Measurements from ENCODE around the gene CCL4L2. TPM values are rescaled to one million over a fixed set of nuclear protein-coding genes. Genes with fewer than 3 reads are reported as not detected.
"Not testable (repeated sequence)": the region's sequence is repeated elsewhere in the genome, so short reads cannot be mapped to it uniquely, and the experiment has no call there.

CCL4L2 gene
- polyA plus RNA-seq (ENCODE audit: insufficient read length in 12 of 12): 1 to 10 TPM in 9 of 12 donors, under 1 TPM in 1, not detected in 2; 0.95 to 7.9 (median 2.3) TPM
- long read RNA-seq, donor 1, partial matches to known transcripts: 0 of 1 reads
- long read RNA-seq, donor 1, other reads (novel, unspliced or antisense): 0 of 1 reads
- long read RNA-seq, donor 2: 0 reads
- long read RNA-seq, donor 3: 0 reads
- long read RNA-seq, donor 4: 0 reads
- long read RNA-seq, donor 5, partial matches to known transcripts: 0 of 2 reads
- long read RNA-seq, donor 5, other reads (novel, unspliced or antisense): 0 of 2 reads
- long read RNA-seq, donor 6: 0 reads
- long read RNA-seq, donor 7: 0 reads
- long read RNA-seq, donor 8, partial matches to known transcripts: 0 of 1 reads
- long read RNA-seq, donor 8, other reads (novel, unspliced or antisense): 0 of 1 reads
- long read RNA-seq, donor 9: 0 reads
- long read RNA-seq, donor 10: 0 reads
- long read RNA-seq, donor 11: 0 reads

DNA sequence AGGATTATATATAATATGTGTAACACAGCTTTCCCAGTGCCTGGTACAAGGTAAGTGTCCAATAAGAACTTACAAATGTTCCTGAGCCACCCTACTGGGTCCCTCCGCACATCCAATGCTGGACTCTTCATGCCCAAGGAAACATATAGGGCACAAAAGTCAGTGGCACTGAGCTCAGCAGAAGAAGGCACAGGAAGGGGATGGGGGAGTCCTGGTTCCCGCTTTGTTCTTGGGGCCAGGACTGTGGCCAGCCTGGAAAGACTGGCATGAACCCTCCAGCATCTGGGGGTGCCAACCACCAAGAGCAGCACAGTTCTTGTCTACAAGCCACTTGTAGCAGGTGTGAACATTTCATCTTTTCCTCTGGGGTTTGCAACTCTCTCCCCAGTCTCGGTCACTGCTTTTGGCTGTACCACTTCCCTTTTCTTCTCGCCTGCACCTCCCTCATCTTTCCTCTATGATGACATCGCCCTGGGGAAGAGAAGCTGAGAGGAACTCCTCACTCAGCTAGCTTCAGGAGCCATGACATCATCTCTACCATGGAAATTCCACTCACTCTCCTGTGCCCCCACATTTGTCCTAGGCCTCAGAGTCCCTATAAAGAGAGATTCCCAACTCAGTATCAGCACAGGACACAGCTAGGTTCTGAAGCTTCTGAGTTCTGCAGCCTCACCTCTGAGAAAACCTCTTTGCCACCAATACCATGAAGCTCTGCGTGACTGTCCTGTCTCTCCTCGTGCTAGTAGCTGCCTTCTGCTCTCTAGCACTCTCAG is at the start of gene CCL4L2:
TSS of gene CCL4L2 (plus strand) at position 625 of the 773 bp plus-strand sequence.
- not testable (repeated sequence) for DNase-seq

DNA sequence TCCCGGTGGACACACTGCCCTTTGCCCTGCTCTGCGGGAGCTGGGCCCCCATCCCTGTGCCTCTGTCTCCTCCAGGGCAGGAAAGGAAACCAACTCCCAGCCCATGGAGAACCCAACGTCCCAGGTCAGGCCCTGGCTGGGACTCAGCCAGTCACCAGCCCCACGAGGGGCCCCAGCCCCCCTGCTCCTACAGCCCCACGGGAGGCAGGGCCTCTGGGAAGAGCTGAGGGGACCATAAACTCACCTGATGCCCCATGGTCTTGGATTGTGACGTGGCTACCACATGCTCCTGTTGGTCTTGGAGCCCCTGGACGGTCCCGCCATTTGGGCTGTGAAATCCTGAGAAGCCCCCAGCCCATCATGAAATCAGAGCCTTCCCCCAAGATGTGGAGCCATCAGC is 42.0 kb upstream of the CCL4L2 start:
- not testable (repeated sequence) for DNase-seq

DNA sequence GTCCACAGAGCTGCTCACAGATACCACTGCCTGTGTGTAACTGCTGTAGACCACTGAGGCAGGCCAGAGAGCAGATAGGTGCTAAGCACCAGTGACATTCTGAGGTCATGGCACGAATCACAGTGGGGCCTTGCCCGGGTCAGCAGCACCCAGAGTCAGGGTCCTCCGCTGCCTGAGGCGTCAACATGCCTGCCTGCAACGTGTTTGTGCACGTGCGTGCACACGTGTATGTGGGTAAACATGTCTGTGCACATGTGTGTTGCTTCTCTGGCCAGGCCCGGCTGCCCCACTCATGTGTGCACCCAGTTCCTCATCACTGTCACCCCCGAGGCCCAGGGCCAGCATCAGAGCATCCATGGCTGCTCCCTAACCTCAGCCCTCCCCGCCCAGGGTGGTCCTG is 34.3 kb upstream of the CCL4L2 start, which contains the start of gene TBC1D3B:
TSS of gene TBC1D3B (minus strand) at position 101 of the 400 bp plus-strand sequence. CDS start 1,586 bp downstream, outside the sequence.
- DNase-seq: not testable (repeated sequence)

DNA sequence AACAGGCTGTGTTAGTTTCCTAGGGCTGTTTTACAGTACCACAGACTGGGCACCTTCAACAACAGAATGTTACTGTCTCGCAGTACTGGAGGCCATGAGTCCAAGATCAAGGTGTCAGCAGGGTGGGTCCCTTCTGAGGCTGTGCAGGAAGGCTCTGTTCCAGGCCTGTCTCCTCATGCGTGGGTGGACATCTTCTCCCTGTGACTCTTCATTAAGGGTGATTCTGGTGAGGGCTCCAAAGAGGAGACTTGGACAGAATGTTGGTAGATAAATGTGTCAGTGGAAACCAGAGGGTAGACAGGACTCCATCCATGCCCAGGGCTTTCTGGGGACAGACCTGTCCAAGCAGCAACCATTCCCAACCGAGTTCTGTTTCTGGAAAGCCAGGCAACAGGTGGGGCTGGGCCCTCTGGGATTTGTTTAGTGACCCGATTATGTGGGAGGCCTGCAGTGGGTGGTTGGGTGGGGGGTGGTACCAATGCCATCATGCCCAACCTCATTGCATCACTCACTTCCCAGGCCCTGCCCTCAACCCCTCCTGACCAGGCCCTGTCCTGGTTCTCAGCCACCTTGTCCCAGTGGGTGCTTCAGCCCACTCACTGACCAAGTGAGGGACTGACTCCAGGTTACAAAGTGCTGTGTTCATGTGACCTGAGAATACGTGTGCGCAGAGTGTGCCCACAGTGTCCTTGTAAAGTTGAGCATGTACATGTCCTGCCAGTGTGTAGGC is 29.3 kb upstream of the CCL4L2 start:
- DNase-seq: not testable (repeated sequence)

DNA sequence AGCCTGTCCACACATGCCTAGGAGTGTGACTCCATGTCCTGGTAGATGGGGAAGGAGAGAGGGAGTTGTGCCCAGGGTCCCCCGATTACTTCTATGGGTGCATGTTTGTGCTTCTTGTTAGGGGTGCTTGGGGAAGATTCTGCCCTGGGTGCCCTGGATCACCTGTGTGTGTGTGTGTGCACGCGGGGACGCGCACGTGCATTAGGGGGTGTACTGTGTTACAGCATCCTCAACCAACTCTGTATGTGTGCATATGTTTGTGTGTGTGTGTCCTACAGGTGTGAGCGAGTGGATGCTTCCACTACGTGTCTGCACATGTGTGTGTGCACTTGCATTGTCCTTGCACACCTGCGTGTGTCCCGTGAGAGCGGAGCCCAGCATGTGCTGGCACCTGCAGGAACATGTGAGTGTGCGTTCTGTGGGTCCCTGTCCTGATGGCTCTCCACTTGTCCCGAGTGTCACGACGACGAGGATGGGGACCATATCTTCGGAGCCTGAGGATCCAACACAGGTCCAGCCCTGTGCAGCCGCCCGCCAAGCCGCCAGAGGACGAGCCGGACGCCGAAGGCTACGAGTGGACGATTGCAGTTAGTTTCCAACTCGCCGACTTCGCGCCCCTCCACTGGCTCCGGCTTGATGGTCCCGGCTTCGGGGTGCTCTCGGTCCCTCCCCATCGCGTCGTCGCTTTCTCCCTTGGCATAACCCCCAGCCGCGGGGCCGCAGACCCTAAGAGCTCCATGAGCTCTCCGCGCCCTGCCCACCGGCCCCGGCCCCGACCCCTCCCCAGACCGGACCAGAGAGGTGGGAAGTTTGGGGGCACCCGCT is 28.5 kb upstream of the CCL4L2 start:
- DNase-seq: no peak

DNA sequence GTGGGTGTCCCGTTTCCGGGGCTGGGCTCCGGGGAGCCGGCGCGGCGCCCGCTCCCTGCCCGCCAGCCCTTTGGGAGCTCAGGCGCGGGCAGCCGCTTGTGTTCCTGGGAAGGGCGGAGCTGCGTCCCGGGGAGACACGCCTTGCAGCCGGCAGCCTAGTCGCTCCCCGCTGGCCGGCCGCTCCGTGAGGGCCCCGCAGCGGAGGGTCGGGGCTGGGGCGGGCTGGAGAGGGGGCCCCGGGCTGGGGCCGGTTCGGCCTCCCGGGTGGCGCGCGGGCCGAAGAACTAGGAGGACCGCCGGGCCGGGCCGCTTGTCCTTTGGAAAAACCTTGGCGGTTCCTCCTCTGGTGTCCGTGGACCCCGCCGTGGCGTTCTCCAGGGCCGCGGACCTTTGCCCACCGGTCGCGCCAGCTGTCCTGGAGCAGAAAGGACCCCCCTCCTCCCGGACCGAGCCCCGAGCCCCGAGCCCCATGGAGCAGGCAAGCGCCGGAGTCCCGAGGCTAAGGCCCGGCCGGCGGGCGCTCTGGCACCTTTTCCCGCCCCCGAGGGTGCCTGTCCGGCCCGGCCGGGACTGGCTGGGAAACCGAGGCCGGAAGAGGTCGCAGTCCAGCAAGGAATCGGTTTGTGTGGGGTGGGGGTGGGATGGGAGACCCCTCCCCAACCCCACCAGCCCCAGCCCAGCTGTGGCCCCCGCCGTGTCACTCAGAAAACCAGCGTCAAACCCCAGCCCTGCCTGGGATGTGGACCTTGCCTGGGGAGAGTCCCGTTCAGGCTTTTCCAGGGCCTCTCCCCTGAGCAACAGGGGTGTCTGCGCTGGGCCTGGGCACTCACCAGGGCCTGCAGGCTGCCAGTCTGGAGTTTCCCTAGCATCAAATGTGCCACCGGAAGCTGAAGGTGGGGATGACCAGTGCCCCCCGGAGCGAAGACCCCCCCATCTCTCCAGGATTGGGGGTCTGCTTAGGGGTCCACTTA is 27.6 kb upstream of the CCL4L2 start:
- DNase-seq: no peak

DNA sequence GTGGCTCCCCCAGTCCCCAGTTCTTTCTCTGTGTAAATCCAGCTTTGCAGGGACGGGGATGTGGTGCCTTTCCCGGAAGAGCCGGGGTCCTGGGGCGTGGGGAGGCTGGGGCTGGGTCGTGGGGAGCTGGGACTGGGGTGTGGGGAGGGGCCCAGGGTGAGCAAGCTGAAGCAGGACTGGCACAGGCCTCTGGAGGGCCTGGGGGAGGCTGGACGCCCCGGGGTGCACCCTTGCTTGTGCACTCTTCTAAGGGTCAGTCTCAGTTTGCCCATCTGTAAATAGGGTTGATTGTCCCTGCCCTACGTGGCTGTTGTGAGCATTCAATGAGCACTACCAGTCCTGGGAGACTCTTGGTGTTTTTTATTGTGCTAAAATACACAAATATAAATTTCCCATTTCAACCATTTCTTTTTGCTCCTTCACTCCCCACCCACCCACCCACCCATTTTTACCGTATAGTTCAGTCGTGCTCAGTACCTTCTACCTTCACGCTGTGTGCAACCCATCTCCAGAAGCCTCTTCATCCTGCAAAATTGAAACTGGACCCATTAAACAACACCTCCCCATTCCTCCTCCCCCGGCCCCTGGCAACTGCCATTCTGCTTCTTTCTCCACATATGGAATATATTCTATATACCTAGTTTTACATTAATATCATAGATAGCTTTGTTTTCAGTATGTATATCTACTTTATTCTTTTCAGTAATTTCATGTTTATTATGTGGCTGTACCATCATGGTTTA is 26.7 kb upstream of the CCL4L2 start:
- no peak for DNase-seq

DNA sequence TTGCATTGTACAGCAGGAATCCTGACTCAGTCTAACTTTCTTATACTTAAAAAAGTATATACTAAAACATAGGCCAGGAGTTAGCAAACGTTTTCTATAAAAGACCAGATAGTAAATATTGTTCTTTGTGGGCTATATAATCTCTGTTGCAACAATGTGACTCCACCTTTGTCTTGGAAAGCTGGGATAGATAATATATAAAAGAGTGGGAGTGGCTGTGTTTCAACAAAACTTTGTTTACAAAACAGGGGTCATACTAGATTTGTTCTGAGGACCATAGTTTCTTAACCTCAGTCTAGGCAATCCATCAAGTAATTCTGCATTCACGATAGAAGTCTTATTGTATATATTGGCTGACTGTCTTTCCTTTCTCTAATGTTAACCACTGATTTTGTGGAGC is 25.4 kb upstream of the CCL4L2 start:
- DNase-seq: no peak

DNA sequence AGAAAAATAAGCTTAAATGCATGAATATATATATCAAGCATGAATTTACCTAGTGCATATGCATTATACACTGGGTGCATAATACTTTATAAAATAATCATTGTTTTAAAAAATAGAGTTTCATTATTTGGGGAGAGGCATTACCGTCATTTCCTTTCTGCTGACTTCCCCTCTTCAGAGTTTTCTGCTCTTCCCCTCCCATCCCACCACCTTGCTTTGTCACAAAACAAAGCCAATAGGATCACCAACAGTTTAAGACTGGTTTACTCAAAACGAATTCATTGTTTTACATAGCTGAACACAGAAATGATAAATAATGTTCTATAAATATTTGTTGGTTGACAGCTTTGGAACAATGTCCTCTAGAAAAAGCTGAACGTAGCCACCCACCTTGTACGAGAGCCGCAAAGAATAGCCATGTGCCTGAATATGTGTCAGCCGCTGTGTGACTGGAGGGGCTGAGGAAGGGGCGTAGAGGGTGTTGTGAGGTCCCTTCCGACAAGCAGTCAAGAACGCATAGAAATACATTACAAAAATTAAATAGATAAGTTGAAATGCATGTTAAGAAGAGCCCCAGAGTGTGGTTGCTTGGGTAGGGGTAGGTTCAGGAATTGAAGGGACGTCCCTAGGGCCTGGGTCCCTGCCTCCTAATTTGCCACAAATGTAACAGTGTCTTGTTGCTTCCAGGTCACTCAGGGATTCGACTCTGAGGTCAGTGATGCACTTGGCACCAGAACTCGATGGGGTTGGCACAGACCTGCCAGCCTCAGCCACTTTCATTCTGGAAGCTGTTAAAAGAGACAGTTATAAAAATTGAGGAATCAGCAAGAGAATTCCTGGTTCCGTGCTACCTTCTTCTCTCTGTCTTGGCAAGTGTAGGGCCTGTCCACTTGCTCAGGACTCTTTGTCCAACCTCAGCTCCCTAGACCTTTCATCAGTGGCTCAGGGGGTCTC is 23.8 kb upstream of the CCL4L2 start:
- not testable (repeated sequence) for DNase-seq

DNA sequence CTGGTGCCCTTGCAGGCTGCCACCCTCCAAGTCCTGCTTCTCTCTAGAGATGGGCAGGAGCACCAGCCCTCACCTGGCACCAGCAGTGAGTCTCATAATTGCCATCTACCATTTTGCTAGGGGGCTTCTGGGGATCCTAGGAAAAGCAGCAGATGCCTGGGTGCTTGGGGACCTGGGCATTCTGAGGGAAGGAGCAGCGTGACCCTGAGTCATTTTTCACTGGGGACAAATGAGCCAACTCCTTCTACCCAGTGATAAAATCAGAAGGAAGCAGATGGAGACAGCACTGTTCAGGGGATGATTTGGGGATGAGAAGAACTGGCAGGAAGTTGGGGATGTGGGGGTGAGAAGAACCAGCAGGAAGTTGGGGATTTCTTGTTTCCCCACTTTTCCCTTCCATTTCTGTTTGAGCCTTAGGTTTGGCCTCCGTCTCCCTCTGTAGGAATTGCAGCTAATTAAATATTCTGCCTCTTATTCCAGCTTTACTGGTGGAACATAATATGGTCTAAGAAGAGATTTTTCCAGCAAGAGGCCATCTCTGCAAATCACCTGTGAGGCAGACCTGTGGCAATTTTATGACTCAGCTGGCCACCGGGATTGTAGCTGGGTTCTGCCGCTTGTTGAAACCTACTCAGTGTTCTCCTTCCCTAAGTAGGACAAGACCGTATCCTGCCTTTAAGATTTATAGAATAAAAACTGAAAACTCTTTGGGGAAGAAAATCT is 22.8 kb upstream of the CCL4L2 start:
- DNase-seq: not testable (repeated sequence)

DNA sequence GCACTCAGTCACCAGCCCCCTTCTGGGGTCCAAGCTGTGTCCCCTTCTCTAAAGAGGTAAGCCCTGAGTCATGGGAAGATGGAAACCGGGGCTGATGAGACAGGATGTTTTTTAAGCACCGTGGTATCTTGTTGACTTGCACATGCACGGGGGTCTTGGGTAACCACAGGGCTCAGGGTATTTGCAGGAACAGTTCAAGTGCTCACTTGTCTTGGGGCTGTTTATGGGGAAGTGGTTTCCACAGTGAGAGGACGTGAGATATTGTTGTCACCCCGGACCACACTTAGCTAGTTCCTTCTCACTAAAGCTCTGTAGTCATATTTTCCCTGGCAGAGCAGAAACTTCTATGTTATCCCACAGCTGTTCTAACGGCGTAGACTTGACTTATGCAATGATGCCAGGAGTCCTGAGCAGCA is 22.0 kb upstream of the CCL4L2 start:
- no peak for DNase-seq

DNA sequence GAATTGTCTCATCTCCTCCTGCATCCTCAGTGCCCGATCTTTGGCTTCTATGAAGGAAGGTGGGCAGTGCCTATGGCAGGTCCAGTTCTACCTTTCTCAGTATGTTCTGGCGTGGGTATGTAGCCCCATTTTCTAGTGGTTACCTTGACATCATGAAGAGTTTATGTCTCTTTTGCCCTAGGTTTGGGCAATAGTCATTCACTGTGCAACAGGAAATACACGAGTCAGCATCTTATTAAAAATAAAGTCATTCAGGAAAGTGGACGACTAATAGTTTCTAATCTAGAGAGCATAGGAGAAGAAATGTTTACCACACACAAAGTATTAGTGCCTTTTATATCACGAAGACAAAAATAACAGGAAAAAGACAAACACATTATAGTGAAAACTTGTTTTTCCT is 20.9 kb upstream of the CCL4L2 start:
- not testable (repeated sequence) for DNase-seq

DNA sequence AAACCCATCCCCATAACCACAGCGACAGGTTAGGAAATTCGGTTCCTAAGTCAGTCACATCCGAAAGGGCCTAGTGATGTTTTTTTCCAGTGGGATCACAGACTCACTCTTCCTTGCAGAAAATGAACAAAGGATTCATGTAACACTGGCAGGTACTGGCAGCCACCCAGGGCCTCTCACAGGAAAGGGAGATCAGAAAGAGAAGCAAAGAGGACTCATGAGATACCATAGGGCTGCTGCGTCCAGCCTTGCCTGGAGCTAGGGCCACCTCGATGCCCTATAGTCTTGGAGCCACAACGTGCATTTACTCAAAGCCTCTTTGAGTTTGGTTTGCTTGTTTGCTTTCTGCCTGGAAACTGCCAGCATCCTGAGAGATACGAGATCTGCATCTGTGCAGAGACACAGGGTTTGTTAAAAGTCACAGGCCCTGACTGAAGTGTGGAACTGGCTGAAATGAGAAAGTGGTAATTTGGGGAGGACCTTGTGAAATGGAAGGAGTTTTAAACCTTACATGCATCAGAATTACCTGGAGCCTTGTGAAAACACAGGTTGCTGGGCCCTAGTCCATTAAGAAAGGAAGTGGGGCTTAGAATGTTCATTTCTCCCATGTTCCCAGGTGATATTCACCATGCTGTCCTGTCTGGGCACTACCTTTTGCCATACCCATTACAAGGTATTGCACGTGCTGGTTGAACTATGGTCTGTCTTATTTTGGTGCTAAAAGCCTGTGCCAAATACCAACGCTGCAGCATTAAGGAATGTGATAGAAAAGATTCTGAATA is 20.1 kb upstream of the CCL4L2 start:
- not testable (repeated sequence) for DNase-seq

DNA sequence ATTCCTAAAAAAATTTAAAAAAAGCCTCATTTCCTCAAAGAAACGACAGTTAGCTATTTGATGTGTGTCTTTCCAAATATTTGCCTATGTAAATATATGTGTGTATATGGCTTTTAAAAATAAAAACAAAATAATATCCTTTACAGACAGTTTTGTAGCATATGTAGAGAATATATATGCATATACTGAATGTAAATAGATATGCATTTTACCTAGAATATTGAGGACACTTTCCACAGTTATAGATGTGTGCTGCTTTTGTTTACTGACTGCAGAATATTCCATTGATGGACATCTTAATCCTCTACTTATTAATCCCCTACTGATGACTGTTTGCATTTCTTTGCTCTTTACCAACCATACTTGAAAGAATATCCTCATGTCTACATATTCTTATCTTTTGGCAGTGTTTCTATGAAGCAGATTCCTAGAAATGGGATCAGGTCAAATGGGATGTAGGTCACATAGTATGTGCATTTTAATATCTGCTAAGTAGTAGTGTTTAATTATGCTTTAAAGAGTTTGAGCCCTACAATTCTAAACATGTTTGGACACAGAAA is 17.6 kb upstream of the CCL4L2 start:
- no peak for DNase-seq

DNA sequence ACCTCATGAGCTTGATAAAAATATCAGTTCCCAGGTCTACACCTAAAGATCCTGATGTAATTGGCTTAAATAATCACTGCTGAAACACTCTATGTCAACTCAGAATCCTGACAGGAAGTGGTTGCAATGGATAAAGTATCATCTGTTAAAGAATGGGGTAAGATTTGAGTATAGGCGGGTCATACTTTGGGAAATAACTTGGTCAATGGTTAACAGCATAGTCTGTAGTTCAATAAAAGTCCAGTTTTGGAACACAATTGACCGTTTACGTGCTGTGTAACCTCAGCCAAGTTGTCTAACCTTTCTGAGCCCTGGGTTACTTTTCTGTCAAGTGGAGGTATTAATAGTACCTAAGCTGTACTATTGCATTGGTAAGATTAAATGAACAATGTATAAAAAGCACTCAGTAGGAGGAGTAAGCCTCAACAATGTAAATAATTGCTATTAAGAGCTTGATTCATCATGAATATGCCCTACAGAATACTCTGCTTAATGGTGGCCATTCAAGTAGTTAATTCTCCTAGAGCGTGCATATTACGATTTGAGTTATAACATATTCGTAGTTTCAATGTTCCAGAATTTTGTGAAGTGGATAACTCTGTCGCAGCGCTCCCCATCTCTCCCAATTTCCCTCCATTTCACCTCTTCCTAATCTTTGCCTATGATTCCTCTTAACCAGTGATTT is 16.6 kb upstream of the CCL4L2 start:
- not testable (repeated sequence) for DNase-seq
